Liver (tissue), 9 donors: ENCODE results near the gene UPK2. TPM values are rescaled to one million over a fixed set of nuclear protein-coding genes. Genes with fewer than 3 reads are reported as not detected.
"Not testable (repeated sequence)": the region's sequence is repeated elsewhere in the genome, so short reads cannot be mapped to it uniquely, and the experiment has no call there.

ENCODE experiments used
- DNase-seq: peaks from one replicate; pipeline ENCODE4 v3.0.0-alpha.2; 2017; ENCODE audit warnings: low spot score
- H3K27ac ChIP-seq, 2 donors: one replicate each; pipeline ENCODE4 v1.7.0; 2013; ENCODE audit warnings: inconsistent platforms in 2 of 2, low read length in 2 of 2, control low read depth in 1 of 2, low read depth in 1 of 2, mild to moderate bottlenecking in 1 of 2
- H3K27me3 ChIP-seq, 4 donors: one replicate each; pipeline versions ENCODE4 v1.6.1 to v1.7.0; 2013; ENCODE audit warnings: low read length in 3 of 4, inconsistent platforms in 1 of 4, mild to moderate bottlenecking in 1 of 4, moderate library complexity in 1 of 4; ENCODE audit not compliant: control insufficient read depth in 4 of 4, insufficient read depth in 4 of 4
- H3K36me3 ChIP-seq, 4 donors: one replicate each; pipeline versions ENCODE4 v1.6.1 to v1.7.0; 2013; ENCODE audit warnings: low read length in 3 of 4, mild to moderate bottlenecking in 3 of 4, low read depth in 1 of 4, moderate library complexity in 1 of 4; ENCODE audit not compliant: control insufficient read depth in 4 of 4, insufficient read depth in 3 of 4
- H3K4me1 ChIP-seq, 4 donors: one replicate each; pipeline versions ENCODE4 v1.6.1 to v1.7.0; 2013; ENCODE audit warnings: low read length in 3 of 4, mild to moderate bottlenecking in 3 of 4, moderate library complexity in 1 of 4; ENCODE audit not compliant: control insufficient read depth in 4 of 4, insufficient read depth in 4 of 4
- H3K4me3 ChIP-seq, 3 donors: one replicate each; pipeline versions ENCODE4 v1.6.1 to v1.7.0; 2013; ENCODE audit warnings: low read length in 3 of 3, control low read depth in 1 of 3, low read depth in 1 of 3, mild to moderate bottlenecking in 1 of 3
- H3K9ac ChIP-seq, 2 donors: one replicate each; pipeline ENCODE4 v1.7.0; 2013; ENCODE audit warnings: low read length in 2 of 2, mild to moderate bottlenecking in 2 of 2, moderate library complexity in 2 of 2, control low read depth in 1 of 2, low read depth in 1 of 2
- H3K9me3 ChIP-seq, 4 donors: one replicate each; pipeline versions ENCODE4 v1.6.1 to v1.7.0; 2013; ENCODE audit warnings: low read length in 3 of 4; ENCODE audit not compliant: control insufficient read depth in 4 of 4
- EGR1 ChIP-seq, 2 donors: IDR thresholded peaks; 2 replicates each; pipeline ENCODE4 v1.6.1; 2016 to 2018; ENCODE audit warnings: antibody characterized with exemption in 2 of 2, low read depth in 2 of 2
- GABPA ChIP-seq, 2 donors: IDR thresholded peaks in 1 of 2; conservative IDR thresholded peaks in 1 of 2; 2 replicates each; pipeline ENCODE4 v1.6.1; 2016; ENCODE audit warnings: antibody characterized with exemption in 2 of 2, mild to moderate bottlenecking in 1 of 2, moderate library complexity in 1 of 2
- HNF4A ChIP-seq, 2 donors: conservative IDR thresholded peaks; 2 replicates each; pipeline ENCODE4 v1.6.1; 2016; ENCODE audit warnings: antibody characterized with exemption in 2 of 2, mild to moderate bottlenecking in 2 of 2
- HNF4G ChIP-seq: IDR thresholded peaks from 2 replicates; pipeline ENCODE4 v1.6.1; 2016; ENCODE audit warnings: antibody characterized with exemption
- NR2F2 ChIP-seq: IDR thresholded peaks from 2 replicates; pipeline ENCODE4 v1.6.1; 2016; ENCODE audit warnings: antibody characterized with exemption
- RAD21 ChIP-seq, 2 donors: IDR thresholded peaks; 2 replicates each; pipeline ENCODE4 v1.6.1; 2016; ENCODE audit warnings: antibody characterized with exemption in 2 of 2, mild to moderate bottlenecking in 2 of 2
- RXRA ChIP-seq, 2 donors: IDR thresholded peaks; 2 replicates each; pipeline ENCODE4 v1.6.1; 2017 to 2018; ENCODE audit warnings: antibody characterized with exemption in 2 of 2, mild to moderate bottlenecking in 1 of 2
- SP1 ChIP-seq: IDR thresholded peaks from 2 replicates; pipeline ENCODE4 v1.6.1; 2018; ENCODE audit warnings: antibody characterized with exemption, mild to moderate bottlenecking
- TAF1 ChIP-seq: conservative IDR thresholded peaks from 2 replicates; pipeline ENCODE4 v1.6.1; 2016; ENCODE audit warnings: antibody characterized with exemption, mild to moderate bottlenecking
- YY1 ChIP-seq: IDR thresholded peaks from 2 replicates; pipeline ENCODE4 v1.6.1; 2016; ENCODE audit warnings: antibody characterized with exemption, mild to moderate bottlenecking
- WGBS: extraction: QIAGEN DNeasy Blood & Tissue Kit; methylation state at CpG from one replicate; pipeline ENCODE4 v1.1.7; 2013; 5-methylcytosine and 5-hydroxymethylcytosine counted together
- polyA plus RNA-seq, 2 donors: library from polyadenylated mRNA; stranded (reverse) in 1 of 2; unstranded in 1 of 2; fragments of 200-250 nt in 1 of 2; fragments of >200 nt in 1 of 2; fragmentation: Nextera tagmentation in 1 of 2; extraction: Ambion mirVana in 1 of 2; gene quantifications; one replicate each; pipeline versions ENCODE4 v1.2.1 to v1.2.3, GENCODE V29; 2013 to 2015
- total RNA-seq, 2 donors: library from RNA; depleted of rRNA; stranded (reverse); fragments of >200 nt; gene quantifications; one replicate each; pipeline ENCODE4 v1.2.3, GENCODE V29; 2014
- TF ChIP-seq, protein P1 (sequence below): IDR thresholded peaks from 2 replicates; pipeline ENCODE4 v1.6.1; 2016; ENCODE audit warnings: antibody characterized with exemption
- TF ChIP-seq, protein P2 (sequence below): IDR thresholded peaks from 2 replicates; pipeline ENCODE4 v1.6.1; 2016; ENCODE audit warnings: antibody characterized with exemption
- TF ChIP-seq, protein P3 (sequence below): IDR thresholded peaks from 2 replicates; pipeline ENCODE4 v1.6.1; 2016; ENCODE audit warnings: antibody characterized with exemption, mild to moderate bottlenecking
- TF ChIP-seq, protein P4 (sequence below): IDR thresholded peaks from 2 replicates; pipeline ENCODE4 v1.6.1; 2016; ENCODE audit warnings: antibody characterized with exemption
- donor health status: healthy.
- donor health status: healthy.
- donor health status: healthy.
- donor health status: healthy.
- donor health status: healthy.

The UPK2 gene
- total and polyA plus RNA-seq, 4 donors, result not detected

DNA sequence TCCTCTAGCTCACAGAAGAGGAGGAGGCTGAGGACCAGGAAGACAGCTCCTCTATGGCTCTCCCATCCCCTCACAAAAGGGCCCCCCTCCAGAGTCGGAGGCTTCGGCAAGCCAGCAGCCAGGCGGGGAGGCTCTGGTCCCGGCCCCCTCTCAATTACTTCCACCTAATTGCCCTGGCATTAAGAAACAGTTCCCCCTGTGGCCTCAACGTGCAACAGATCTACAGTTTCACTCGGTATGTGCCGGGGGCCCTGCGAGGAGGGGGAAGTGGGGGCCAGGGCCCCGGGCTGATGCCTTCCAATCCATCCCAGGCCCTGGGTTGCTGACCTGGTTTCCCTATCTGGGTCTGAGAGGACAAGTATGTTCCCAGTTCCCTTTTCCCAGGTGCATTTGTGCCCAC, 23.3 kb downstream of the UPK2 start:
- no peak overlapping the region for H3K4me3 ChIP-seq
- DNase-seq, result no peak
- no peaks in the 10 kb centered on the region for H3K9me3 ChIP-seq
- H3K9ac ChIP-seq, result no peak overlapping the region
- no peak for TF ChIP-seq YY1
- TF ChIP-seq EGR1 (IDR thresholded peaks at IDR 0.05; ENCODE audit: low read depth in 2 of 2), result no peak
- TF ChIP-seq, protein P1, sequence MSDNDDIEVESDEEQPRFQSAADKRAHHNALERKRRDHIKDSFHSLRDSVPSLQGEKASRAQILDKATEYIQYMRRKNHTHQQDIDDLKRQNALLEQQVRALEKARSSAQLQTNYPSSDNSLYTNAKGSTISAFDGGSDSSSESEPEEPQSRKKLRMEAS, result no peak
- TF ChIP-seq HNF4A (conservative IDR thresholded peaks at IDR 0.05), result no peak
- TF ChIP-seq RXRA (IDR thresholded peaks at IDR 0.05), result no peak
- TF ChIP-seq HNF4G, result no peak
- no peak for TF ChIP-seq RAD21 (IDR thresholded peaks at IDR 0.05)
- TF ChIP-seq, protein P2, sequence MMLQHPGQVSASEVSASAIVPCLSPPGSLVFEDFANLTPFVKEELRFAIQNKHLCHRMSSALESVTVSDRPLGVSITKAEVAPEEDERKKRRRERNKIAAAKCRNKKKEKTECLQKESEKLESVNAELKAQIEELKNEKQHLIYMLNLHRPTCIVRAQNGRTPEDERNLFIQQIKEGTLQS, result no peak
- no peak overlapping the region for H3K27ac ChIP-seq
- peaks cover 0 to 7% (median 1%) of the 10 kb centered on the region in 4 donors for H3K4me1 ChIP-seq
- H3K27me3 ChIP-seq, result no peaks in the 10 kb centered on the region
- H3K36me3 ChIP-seq, result no peaks in the 10 kb centered on the region
- 79% methylated on average over 9 of the region's 9 CpGs for WGBS

DNA sequence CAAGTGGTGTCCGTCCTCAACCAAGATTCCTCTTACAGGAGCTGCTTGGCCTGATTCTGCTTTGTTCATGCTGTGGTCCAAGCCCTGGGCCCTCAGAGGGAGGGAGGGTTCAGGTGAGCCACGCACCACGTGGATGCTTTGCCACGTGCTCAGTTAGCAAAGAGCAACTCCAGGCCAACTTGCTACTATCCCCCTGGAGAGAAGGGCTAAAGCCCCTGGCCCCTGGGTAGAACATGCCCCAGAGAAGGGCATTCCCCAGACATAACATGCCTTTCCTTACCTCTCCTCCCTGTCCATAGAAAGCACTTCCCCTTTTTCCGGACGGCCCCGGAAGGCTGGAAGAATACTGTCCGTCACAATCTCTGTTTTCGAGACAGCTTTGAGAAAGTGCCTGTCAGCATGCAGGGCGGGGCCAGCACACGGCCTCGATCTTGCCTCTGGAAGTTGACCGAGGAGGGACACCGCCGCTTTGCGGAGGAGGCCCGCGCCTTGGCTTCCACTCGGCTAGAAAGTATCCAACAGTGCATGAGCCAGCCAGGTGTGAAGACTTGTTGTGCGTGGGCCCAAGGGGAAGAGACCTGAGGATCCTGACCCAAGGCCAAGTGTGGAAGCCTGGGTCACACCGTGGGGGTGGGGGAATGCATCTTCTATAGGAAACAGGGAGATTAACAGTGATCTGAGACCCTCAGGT, 24.2 kb downstream of the UPK2 start:
- Histone ChIP-seq H3K4me1 (peaks cover 0 to 7% (median 1%) of the 10 kb centered on the region in 4 donors), H3K9ac (no peak overlapping the region), H3K27ac (no peak overlapping the region), H3K27me3 (no peaks in the 10 kb centered on the region), H3K4me3 (no peak overlapping the region), H3K36me3 (no peaks in the 10 kb centered on the region), H3K9me3 (no peaks in the 10 kb centered on the region)
- WGBS, result 52% methylated on average over 21 of the region's 21 CpGs
- no peak for TF ChIP-seq NR2F2
- TF ChIP-seq HNF4A (conservative IDR thresholded peaks at IDR 0.05), result no peak
- TF ChIP-seq, protein P2, result no peak
- TF ChIP-seq GABPA (IDR thresholded peaks at IDR 0.05 in 1 of 2, conservative IDR thresholded peaks at IDR 0.05 in 1 of 2), result no peak
- no peak for TF ChIP-seq TAF1
- TF ChIP-seq SP1, result no peak
- TF ChIP-seq, protein P3, sequence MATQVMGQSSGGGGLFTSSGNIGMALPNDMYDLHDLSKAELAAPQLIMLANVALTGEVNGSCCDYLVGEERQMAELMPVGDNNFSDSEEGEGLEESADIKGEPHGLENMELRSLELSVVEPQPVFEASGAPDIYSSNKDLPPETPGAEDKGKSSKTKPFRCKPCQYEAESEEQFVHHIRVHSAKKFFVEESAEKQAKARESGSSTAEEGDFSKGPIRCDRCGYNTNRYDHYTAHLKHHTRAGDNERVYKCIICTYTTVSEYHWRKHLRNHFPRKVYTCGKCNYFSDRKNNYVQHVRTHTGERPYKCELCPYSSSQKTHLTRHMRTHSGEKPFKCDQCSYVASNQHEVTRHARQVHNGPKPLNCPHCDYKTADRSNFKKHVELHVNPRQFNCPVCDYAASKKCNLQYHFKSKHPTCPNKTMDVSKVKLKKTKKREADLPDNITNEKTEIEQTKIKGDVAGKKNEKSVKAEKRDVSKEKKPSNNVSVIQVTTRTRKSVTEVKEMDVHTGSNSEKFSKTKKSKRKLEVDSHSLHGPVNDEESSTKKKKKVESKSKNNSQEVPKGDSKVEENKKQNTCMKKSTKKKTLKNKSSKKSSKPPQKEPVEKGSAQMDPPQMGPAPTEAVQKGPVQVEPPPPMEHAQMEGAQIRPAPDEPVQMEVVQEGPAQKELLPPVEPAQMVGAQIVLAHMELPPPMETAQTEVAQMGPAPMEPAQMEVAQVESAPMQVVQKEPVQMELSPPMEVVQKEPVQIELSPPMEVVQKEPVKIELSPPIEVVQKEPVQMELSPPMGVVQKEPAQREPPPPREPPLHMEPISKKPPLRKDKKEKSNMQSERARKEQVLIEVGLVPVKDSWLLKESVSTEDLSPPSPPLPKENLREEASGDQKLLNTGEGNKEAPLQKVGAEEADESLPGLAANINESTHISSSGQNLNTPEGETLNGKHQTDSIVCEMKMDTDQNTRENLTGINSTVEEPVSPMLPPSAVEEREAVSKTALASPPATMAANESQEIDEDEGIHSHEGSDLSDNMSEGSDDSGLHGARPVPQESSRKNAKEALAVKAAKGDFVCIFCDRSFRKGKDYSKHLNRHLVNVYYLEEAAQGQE, result no peak
- TF ChIP-seq, protein P4, sequence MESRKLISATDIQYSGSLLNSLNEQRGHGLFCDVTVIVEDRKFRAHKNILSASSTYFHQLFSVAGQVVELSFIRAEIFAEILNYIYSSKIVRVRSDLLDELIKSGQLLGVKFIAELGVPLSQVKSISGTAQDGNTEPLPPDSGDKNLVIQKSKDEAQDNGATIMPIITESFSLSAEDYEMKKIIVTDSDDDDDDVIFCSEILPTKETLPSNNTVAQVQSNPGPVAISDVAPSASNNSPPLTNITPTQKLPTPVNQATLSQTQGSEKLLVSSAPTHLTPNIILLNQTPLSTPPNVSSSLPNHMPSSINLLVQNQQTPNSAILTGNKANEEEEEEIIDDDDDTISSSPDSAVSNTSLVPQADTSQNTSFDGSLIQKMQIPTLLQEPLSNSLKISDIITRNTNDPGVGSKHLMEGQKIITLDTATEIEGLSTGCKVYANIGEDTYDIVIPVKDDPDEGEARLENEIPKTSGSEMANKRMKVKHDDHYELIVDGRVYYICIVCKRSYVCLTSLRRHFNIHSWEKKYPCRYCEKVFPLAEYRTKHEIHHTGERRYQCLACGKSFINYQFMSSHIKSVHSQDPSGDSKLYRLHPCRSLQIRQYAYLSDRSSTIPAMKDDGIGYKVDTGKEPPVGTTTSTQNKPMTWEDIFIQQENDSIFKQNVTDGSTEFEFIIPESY, result no peak
- TF ChIP-seq RAD21 (IDR thresholded peaks at IDR 0.05), result no peak
- no peak for TF ChIP-seq YY1
- no peak for DNase-seq

DNA sequence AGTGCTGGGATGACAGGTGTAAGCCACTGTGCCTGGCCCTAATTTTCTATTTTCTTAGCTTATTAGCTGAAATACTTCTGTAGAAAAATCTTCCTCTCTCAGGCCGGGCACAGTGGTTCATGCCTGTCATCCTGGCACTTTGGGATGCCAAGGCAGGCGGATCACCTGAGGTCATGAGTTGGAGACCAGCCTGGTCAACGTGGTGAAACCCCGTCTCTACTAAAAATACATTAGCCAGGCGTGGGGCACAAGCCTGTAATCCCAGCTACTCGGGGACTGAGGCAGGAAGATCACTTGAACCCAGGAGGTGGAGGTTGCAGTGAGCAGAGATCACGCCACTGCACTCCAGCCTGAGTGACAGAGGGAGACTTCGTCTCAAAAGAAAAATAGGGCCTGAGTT, 28.2 kb downstream of the UPK2 start:
- WGBS, result 69% methylated on average over 8 of the region's 8 CpGs
- not testable (repeated sequence) for H3K9me3 ChIP-seq, H3K4me1 ChIP-seq, H3K27me3 ChIP-seq, H3K27ac ChIP-seq, H3K36me3 ChIP-seq, DNase-seq, H3K9ac ChIP-seq, H3K4me3 ChIP-seq
